Stomach (tissue), 9 donors: ENCODE results near the gene RING1. TPM values are rescaled to one million over a fixed set of nuclear protein-coding genes. Genes with fewer than 3 reads are reported as not detected.

Experiments used
- DNase-seq, 2 donors: peaks; one replicate each; pipeline versions ENCODE4 v3.0.0 to v3.0.0-alpha.2; 2013 to 2019
- H3K27ac ChIP-seq, 5 donors: fragments of 200-600 bp in 4 of 5; sonication (generic) in 4 of 5; one replicate each; pipeline ENCODE4 v1.5.1; 2013 to 2019; ENCODE audit warnings: mild to moderate bottlenecking in 1 of 5, moderate library complexity in 1 of 5
- H3K27me3 ChIP-seq, 3 donors: fragments of 200-600 bp; sonication (generic); one replicate each; pipeline ENCODE4 v1.5.1; 2017 to 2019; ENCODE audit warnings: mixed run types in 1 of 3
- H3K36me3 ChIP-seq, 4 donors: fragments of 200-600 bp; sonication (generic); 1 replicate in 3 of 4; 2 replicates in 1 of 4; pipeline ENCODE4 v1.5.1; 2016 to 2019
- H3K4me1 ChIP-seq, 4 donors: fragments of 200-600 bp; sonication (generic); one replicate each; pipeline ENCODE4 v1.5.1; 2016 to 2019
- H3K4me3 ChIP-seq, 4 donors: fragments of 200-600 bp; sonication (generic) in 3 of 4; one replicate each; pipeline ENCODE4 v1.5.1; 2016 to 2019; ENCODE audit warnings: mild to moderate bottlenecking in 1 of 4
- H3K9me3 ChIP-seq, 4 donors: fragments of 200-600 bp; sonication (generic); one replicate each; pipeline ENCODE4 v1.5.1; 2016 to 2019
- EP300 ChIP-seq: sonication (generic); formaldehyde crosslinking; IDR thresholded peaks from one replicate; pipeline ENCODE4 v1.6.1; 2017; ENCODE audit warnings: antibody characterized with exemption
- POLR2A ChIP-seq, 4 donors: fragments of 450-650 bp; IDR thresholded peaks; one replicate each; pipeline ENCODE4 v1.6.1; 2016; ENCODE audit warnings: antibody characterized with exemption in 4 of 4, control low read depth in 2 of 4, mild to moderate bottlenecking in 1 of 4, moderate library complexity in 1 of 4
- POLR2AphosphoS5 ChIP-seq, 3 donors: sonication (generic); formaldehyde crosslinking; IDR thresholded peaks; one replicate each; pipeline ENCODE4 v1.6.1; 2016; ENCODE audit warnings: antibody characterized with exemption in 3 of 3
- WGBS, 5 donors: extraction: QIAGEN DNeasy Blood & Tissue Kit in 3 of 5; methylation state at CpG; one replicate each; pipeline versions ENCODE4 v1.1.5 to v1.1.7; 2013 to 2018; 5-methylcytosine and 5-hydroxymethylcytosine counted together
- intact Hi-C: fragments of 100-400 bp; cut with DNase I; formaldehyde crosslinking; loops from one replicate; pipeline ENCODE4 v1.15.1; 2023; ENCODE audit warnings: low total_unique reads
- polyA plus RNA-seq, 3 donors: library from polyadenylated mRNA; stranded (reverse); fragments of 200-250 nt; gene quantifications; one replicate each; pipeline ENCODE4 v1.2.3, GENCODE V29; 2013
- total RNA-seq, 5 donors: library from RNA; depleted of rRNA; stranded (reverse); fragments of >200 nt; gene quantifications; one replicate each; pipeline versions ENCODE4 v1.1.0 to v1.2.3, GENCODE V29; 2014 to 2016
- TF ChIP-seq, protein P1 (sequence below), 7 experiments: fragments of 450-650 bp in 4 of 7; fragments of 200-600 bp in 3 of 7; sonication (generic) in 3 of 7; IDR thresholded peaks; one replicate each; pipeline ENCODE4 v1.5.1; 2016 to 2019; ENCODE audit warnings: antibody characterized with exemption in 7 of 7, control low read depth in 2 of 7, mild to moderate bottlenecking in 1 of 7
- donor health status: healthy with polysubstance abuse.
- donor health status: Bipolar disorder and iron deficiency.
- donor health status: healthy.

Gene RING1
- total and polyA plus RNA-seq, 8 donors, result 14.3 to 140 (median 28.9) TPM

GRCh38 chr6:33241968-33242367 is 33.7 kb downstream of the RING1 start:
- H3K36me3 ChIP-seq, result no peaks in the 10 kb centered on the region
- peaks cover 0 to 19% (median 0%) of the 10 kb centered on the region in 3 donors for H3K27me3 ChIP-seq
- no peak for DNase-seq
- H3K4me1 ChIP-seq, result no peaks in the 10 kb centered on the region
- TF ChIP-seq, protein P1, sequence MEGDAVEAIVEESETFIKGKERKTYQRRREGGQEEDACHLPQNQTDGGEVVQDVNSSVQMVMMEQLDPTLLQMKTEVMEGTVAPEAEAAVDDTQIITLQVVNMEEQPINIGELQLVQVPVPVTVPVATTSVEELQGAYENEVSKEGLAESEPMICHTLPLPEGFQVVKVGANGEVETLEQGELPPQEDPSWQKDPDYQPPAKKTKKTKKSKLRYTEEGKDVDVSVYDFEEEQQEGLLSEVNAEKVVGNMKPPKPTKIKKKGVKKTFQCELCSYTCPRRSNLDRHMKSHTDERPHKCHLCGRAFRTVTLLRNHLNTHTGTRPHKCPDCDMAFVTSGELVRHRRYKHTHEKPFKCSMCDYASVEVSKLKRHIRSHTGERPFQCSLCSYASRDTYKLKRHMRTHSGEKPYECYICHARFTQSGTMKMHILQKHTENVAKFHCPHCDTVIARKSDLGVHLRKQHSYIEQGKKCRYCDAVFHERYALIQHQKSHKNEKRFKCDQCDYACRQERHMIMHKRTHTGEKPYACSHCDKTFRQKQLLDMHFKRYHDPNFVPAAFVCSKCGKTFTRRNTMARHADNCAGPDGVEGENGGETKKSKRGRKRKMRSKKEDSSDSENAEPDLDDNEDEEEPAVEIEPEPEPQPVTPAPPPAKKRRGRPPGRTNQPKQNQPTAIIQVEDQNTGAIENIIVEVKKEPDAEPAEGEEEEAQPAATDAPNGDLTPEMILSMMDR (IDR thresholded peaks at IDR 0.05), result no peak
- TF ChIP-seq POLR2A (IDR thresholded peaks at IDR 0.05), result no peak
- TF ChIP-seq EP300, result no peak
- no peak for TF ChIP-seq POLR2AphosphoS5 (IDR thresholded peaks at IDR 0.05)
- no peaks in the 10 kb centered on the region for H3K9me3 ChIP-seq
- WGBS, 5 donors, result 57 to 69% (median 66%) methylated on average over 3 of the region's 3 CpGs
- H3K4me3 ChIP-seq, result no peak overlapping the region
- no peak overlapping the region for H3K27ac ChIP-seq
- intact Hi-C loops, result loop anchor here (10.0 kb wide), 1 partner anchor 237 kb away; the partner anchor contains the start of gene HLA-DOA

- no peak for DNase-seq
- Histone ChIP-seq H3K4me3 (no peak overlapping the region), H3K27me3 (peaks cover 0 to 19% (median 0%) of the 10 kb centered on the region in 3 donors), H3K27ac (no peak overlapping the region), H3K9me3 (no peaks in the 10 kb centered on the region), H3K36me3 (no peaks in the 10 kb centered on the region), H3K4me1 (peaks cover 5 to 12% (median 8%) of the 10 kb centered on the region in 4 donors)
- 33 to 53% (median 39%) methylated on average over 1 of the region's 1 CpG for WGBS, 5 donors
- intact Hi-C loops, result loop anchor here (10.0 kb wide), 1 partner anchor 239 kb away; the partner anchor contains the start of gene HLA-DOA
- no peak for TF ChIP-seq EP300
- no peak for TF ChIP-seq POLR2A (IDR thresholded peaks at IDR 0.05)
- TF ChIP-seq, protein P1 (IDR thresholded peaks at IDR 0.05), result no peak
- TF ChIP-seq POLR2AphosphoS5 (IDR thresholded peaks at IDR 0.05), result no peak
These were observed 35.2 kb downstream of the RING1 start for GRCh38 chr6:33243476-33243875.

DNA sequence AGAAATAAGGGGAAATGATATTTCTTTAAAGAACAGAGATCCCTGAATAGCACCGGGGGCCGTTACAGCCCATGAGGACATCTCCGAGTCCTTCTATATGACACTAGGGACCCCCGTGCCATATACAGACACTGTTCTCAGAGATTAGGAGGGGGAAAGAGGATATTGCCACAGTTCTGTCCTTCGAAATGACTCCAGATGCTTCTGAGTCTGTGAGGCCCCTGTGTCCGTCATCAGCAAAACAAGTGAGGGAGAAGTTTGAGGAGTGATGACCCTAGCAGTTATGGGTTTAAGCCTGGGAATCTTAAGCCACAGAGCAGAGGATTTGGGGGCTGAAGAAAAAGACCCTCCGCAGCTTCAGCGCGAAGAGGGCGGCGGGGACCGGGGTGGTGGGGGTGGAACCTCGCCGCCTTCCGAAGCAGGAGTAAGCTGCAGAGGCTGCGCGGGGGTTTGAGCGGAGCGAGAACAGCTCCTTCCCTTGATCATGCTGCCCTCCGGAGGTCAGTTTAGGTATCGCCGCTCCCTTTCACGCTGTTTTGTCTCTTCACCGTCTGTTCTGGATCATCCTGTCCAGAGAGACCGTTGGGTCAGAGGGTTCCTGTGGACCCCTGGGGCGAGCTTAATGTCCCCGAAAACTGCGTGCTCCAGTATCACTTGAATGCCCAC is 39.8 kb downstream of the RING1 start:
- peak overlapping the region; percentile 45 to 61 (median 52) for H3K4me3 ChIP-seq
- intact Hi-C loops, result loop anchor here (5.0 to 10.0 kb wide), 2 partner anchors 86 to 243 kb away; partner anchors contain the start of gene HLA-DOA

GRCh38 chr6:33248643-33248931 is 40.3 kb downstream of the RING1 start:
- Histone ChIP-seq H3K36me3 (peaks cover 0 to 17% (median 16%) of the 10 kb centered on the region in 4 donors), H3K4me3 (peak overlapping the region; percentile 45 to 61 (median 52)), H3K27me3 (no peaks in the 10 kb centered on the region), H3K9me3 (no peaks in the 10 kb centered on the region), H3K4me1 (peaks cover 22 to 40% (median 28%) of the 10 kb centered on the region in 4 donors), H3K27ac (peak overlapping the region; percentile 46 to 97 (median 95))
- 1% methylated on average over 18 of the region's 18 CpGs for WGBS, 5 donors
- intact Hi-C loops, result loop anchor here (5.0 to 10.0 kb wide), 2 partner anchors 86 to 244 kb away; partner anchors contain the start of gene HLA-DOA
- TF ChIP-seq, protein P1 (IDR thresholded peaks at IDR 0.05), result peak in 1 of 7 experiments; percentile 51
- no peak for TF ChIP-seq POLR2A (IDR thresholded peaks at IDR 0.05)
- DNase-seq, result peak in 1 of 2 donors; percentile 26

More for the DNA sequence above, 39.8 kb downstream of the RING1 start:
- H3K27me3 ChIP-seq, result no peaks in the 10 kb centered on the region
- H3K9me3 ChIP-seq, result no peaks in the 10 kb centered on the region
- peak; percentile 92 to 94 for DNase-seq
- WGBS, 5 donors, result 2 to 10% (median 3%) methylated on average over 12 to 28 of the region's 28 CpGs
- H3K36me3 ChIP-seq, result peaks cover 0 to 17% (median 16%) of the 10 kb centered on the region in 4 donors
- TF ChIP-seq EP300 (no peak), POLR2A (IDR thresholded peaks at IDR 0.05) (no peak), POLR2AphosphoS5 (IDR thresholded peaks at IDR 0.05) (peak in 2 of 3 donors; percentile 13 to 67)
- TF ChIP-seq, protein P1 (IDR thresholded peaks at IDR 0.05), result peak in 5 of 7 experiments; percentile 96 to 97 (median 97)
- peaks cover 22 to 40% (median 28%) of the 10 kb centered on the region in 4 donors for H3K4me1 ChIP-seq
- H3K27ac ChIP-seq, result peak overlapping the region; percentile 46 to 97 (median 95)
